ENCODE data around the gene DMC1. TPM values are rescaled to one million over a fixed set of nuclear protein-coding genes. Genes with fewer than 3 reads are reported as not detected.

DMC1 gene
- total and polyA plus RNA-seq, 10 of the 15 experiments (the other 5 are each of a cell fraction or from before 2014, with no cell fraction given) = 1.0 to 21.0 (median 4.5) TPM

- no peaks in the 10 kb centered on the region for H3K36me3 ChIP-seq (ENCODE audit: control insufficient read depth in 2 of 2, insufficient read depth in 2 of 2, low read length in 1 of 2)
- ChIA-PET POLR2A (interaction anchor here (0.5 to 0.8 kb wide), 2 partner anchors 65 to 673 kb away, joined by 3 to 7 read pairs; no protein-coding TSS in a partner anchor), RAD21 (ENCODE audit: unreplicated experiment) (no interaction called here), CTCF (interaction anchor here (0.5 to 2.0 kb wide), 4 partner anchors 9 to 516 kb away, joined by 3 to 13 read pairs (median 6); no protein-coding TSS in a partner anchor), SMC1A (ENCODE audit: uncharacterized antibody, unreplicated experiment) (interaction anchor here (1.6 kb wide), 1 partner anchor 515 kb away, joined by 5 read pairs; no protein-coding TSS in a partner anchor)
- H2AFZ ChIP-seq (ENCODE audit: control insufficient read depth, low read depth, low read length) = no peak overlapping the region
- in situ Hi-C loops (cut with MboI) = no loop called here
- no peak overlapping the region for H3K4me3 ChIP-seq
- WGBS (ENCODE audit: insufficient coverage, insufficient replicate concordance, low lambda C conversion rate, missing lambda C conversion rate) = 93% methylated on average over 7 of the region's 7 CpGs
- BruUV-seq (replicated peaks) = no TSS peak
- no peak for DNase-seq (ENCODE audit: low read depth, low spot score)
- intact Hi-C loops (cut with micrococcal nuclease; ENCODE audit: unreplicated experiment) = no loop called here
- H3K79me2 ChIP-seq (ENCODE audit: control insufficient read depth, insufficient read depth, low read length) = no peaks in the 10 kb centered on the region
- no peak overlapping the region for H3K4me2 ChIP-seq (ENCODE audit: control insufficient read depth, insufficient read depth)
- H3K9me3 ChIP-seq (replicated peaks; ENCODE audit: control insufficient read depth, insufficient read depth, low read length) = no peaks in the 10 kb centered on the region
- ATAC-seq = no peak
- no peaks in the 10 kb centered on the region for H4K20me1 ChIP-seq (ENCODE audit: control insufficient read depth, insufficient read depth)
- TF ChIP-seq ATF2 (IDR thresholded peaks at IDR 0.05; ENCODE audit: low read length) (no peak), FOS (IDR thresholded peaks at IDR 0.05; ENCODE audit: borderline replicate concordance, extremely low read depth, insufficient read length) (no peak), SIN3A (IDR thresholded peaks at IDR 0.05; ENCODE audit: low read depth, low read length) (no peak)
- no peak for FAIRE-seq
- no peak overlapping the region for H3K27ac ChIP-seq (ENCODE audit: control insufficient read depth, insufficient read depth)
- no peaks in the 10 kb centered on the region for H3K27me3 ChIP-seq (replicated peaks in 1 of 2; ENCODE audit: control insufficient read depth in 2 of 2, insufficient read depth in 2 of 2, low read length in 1 of 2)
- H3K4me1 ChIP-seq (ENCODE audit: control insufficient read depth, insufficient read depth, low read length) = peaks cover 7% of the 10 kb centered on the region; the same call in 1 of the 2 replicates
- no peak overlapping the region for H3K9ac ChIP-seq (ENCODE audit: control insufficient read depth, insufficient read depth, low read length)
Measured at GRCh38 chr22:38567531-38568285, 2.3 kb downstream of the DMC1 start.

Data from GM12878 (cell line).